Stimulated activated CD4-positive, alpha-beta T cell treated with anti-CD3 and anti-CD28 coated beads, Interleukin-1b, Interleukin-23, amount 100 ng/mL, for 4 hours (primary cell): Measurements from ENCODE around the gene LYRM9.
"Not testable (repeated sequence)": the region's sequence is repeated elsewhere in the genome, so short reads cannot be mapped to it uniquely, and the experiment has no call there.

Experiments used
- DNase-seq, 2 donors: peaks; one replicate each; pipeline ENCODE4 v3.0.0-alpha.2; 2020; ENCODE audit warnings: low read depth in 2 of 2

The LYRM9 gene

DNA sequence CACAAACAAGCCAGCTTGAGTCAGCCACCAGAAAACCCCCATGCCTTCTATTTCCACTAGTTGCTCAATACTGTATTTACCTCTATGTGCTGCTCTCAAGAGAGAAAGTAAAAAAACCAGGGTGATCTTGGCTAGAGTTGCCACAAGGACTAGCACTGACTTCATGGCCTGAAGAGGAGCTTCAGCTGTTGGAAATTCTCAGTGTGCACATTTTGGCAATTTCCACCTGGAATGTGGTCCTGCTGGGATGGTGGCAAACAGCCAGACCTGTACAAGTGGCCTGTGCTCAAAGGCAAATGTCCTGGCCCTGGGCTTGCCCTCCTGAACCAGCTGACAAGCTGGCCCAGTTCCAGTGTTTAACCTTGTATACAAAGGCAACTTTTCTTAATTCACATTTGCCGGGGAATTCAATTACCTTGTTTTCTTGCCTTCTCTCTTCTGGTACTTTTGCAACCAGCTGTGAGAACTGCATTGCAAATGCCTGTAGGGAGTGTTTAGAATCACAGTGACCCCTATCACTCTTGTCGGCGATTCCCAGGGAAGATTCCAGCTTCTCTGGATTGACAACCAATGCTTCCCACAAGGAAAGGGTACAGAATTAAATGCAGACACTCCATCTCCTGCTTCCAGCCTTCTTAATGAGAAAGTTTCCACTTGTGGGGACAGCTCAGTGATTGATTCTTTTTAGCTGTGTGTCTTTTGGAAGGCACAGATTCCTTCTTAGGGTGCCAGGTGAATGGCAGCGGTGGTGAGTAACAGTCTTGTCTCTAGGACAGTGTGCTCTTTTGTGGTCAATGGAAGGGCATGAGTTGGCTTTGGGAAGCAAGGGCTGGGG is 53.4 kb downstream of the LYRM9 start:
- DNase-seq, result not testable (repeated sequence)

DNA sequence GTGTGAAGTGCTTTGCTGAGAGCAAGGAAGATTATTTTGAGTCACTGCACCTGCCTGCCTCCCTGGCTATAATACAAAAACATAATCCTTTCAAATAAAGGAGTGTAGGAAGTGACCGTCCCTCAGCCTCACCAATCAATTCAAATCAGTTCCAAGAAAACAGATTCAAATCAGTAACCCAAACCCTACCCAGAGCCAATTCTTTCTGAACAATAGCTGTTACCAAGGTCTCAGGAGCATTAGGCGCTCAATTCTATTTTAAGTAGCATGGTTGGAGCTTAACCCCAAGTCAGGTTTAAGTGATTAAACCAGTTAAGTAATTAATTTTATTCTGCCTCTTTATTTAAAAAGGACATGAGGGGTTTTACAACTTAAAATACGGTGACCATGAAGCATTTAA is 54.6 kb downstream of the LYRM9 start:
- DNase-seq, result not testable (repeated sequence)

DNA sequence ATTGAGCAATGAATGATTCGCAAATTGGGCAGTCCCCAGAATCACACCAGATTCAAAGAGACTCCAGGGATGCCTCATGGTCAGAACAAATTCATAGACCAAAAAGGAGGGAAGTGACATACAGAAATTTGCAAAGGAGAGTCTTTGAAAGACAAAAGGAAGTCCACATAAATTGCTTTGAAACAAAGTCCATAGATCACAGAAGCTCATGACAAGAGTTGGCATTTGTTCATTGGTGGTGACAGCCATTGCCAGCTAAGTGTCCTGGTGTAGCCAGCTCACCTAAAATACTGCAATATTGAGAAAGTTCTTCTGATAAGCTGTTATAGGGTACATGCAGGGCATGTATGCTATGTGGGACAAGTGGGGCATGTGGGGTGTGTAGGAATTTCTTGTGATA is 55.4 kb downstream of the LYRM9 start:
- not testable (repeated sequence) for DNase-seq

DNA sequence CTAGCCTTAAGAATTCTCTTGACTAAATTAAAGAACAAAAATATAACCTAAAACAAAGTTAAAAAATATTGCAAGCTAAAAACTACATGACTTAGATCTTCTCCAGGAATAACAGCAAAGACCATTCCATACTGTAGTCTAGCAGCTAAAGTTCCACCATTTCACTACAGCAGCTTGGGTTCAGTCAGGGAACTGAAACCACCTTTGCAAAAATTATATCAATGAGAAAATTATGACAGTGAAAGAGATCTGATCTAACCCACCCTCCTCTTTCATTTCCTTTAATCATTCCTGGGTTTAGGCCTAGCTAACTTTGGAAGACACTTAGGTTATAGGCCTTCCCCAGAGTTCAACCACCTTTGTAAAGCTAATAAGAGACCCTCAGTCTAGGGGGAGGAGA is 56.5 kb downstream of the LYRM9 start:
- no peak for DNase-seq

DNA sequence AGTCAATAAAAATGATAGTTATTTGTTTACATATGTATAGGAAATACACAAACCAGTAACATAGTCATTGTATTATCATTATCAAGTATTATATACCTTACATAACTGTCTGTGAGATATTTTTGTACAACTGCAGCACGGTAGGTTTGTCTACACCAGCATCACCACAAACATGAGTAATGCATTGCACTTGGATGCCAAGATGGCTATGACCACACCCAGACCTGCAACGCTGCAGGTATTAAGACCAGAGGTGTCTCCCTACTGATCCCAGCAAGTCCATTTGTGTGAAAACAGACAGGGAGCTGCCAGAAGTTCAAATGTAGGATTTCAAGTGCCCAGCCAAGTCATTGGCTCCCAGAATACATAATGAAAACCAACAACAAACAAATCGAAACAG is 58.6 kb downstream of the LYRM9 start:
- no peak for DNase-seq

DNA sequence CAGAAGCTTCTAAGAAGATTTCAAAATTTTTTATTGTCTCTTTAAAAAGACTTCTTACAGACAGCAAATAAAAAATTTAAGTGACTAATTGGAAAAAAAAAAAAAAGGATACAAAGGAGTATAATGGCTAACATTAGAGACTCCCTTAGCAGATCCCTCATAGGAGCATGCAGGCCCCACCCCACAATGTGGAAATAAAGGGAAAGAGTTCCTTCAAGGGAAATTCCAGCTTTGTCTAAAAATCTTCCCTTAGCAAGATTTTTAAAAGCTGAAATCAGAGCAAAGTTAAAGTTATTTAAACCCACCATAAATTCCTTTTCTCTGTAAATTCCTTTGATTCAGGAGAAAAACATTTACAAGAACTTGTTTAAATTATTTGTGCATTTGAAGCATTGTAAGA is 60.3 kb downstream of the LYRM9 start:
- DNase-seq, result no peak

DNA sequence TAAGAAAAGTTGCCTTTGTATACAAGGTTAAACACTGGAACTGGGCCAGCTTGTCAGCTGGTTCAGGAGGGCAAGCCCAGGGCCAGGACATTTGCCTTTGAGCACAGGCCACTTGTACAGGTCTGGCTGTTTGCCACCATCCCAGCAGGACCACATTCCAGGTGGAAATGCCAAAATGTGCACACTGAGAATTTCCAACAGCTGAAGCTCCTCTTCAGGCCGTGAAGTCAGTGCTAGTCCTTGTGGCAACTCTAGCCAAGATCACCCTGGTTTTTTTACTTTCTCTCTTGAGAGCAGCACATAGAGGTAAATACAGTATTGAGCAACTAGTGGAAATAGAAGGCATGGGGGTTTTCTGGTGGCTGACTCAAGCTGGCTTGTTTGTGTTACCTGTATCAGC is 63.3 kb downstream of the LYRM9 start:
- not testable (repeated sequence) for DNase-seq

DNA sequence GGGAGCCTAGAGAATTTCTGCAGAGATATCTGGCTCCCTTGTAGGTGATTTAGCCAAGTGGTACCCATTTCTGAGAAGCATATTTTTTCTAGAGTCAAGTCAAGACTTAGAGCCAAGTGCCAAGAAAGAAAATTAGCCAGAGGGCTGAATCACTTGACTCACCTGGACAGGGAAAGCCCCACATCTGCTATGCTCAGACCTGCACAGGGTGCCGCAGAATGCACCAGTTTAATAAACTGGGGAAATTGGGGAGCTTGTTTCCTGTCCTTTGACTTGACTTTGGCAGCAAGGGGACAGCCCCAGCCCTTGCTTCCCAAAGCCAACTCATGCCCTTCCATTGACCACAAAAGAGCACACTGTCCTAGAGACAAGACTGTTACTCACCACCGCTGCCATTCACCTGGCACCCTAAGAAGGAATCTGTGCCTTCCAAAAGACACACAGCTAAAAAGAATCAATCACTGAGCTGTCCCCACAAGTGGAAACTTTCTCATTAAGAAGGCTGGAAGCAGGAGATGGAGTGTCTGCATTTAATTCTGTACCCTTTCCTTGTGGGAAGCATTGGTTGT is 63.9 kb downstream of the LYRM9 start:
- not testable (repeated sequence) for DNase-seq
